ENCODE results near the gene SUPT5H. TPM values are rescaled to one million over a fixed set of nuclear protein-coding genes. Genes with fewer than 3 reads are reported as not detected.
A peak's percentile ranks its signal among the peaks of the same experiment; 100 is the strongest.

The SUPT5H gene
- total and polyA plus RNA-seq, 2 of the 13 experiments (the other 11 are each of a cell fraction or from before 2014, with no cell fraction given): 48.2 to 51.7 TPM

DNA sequence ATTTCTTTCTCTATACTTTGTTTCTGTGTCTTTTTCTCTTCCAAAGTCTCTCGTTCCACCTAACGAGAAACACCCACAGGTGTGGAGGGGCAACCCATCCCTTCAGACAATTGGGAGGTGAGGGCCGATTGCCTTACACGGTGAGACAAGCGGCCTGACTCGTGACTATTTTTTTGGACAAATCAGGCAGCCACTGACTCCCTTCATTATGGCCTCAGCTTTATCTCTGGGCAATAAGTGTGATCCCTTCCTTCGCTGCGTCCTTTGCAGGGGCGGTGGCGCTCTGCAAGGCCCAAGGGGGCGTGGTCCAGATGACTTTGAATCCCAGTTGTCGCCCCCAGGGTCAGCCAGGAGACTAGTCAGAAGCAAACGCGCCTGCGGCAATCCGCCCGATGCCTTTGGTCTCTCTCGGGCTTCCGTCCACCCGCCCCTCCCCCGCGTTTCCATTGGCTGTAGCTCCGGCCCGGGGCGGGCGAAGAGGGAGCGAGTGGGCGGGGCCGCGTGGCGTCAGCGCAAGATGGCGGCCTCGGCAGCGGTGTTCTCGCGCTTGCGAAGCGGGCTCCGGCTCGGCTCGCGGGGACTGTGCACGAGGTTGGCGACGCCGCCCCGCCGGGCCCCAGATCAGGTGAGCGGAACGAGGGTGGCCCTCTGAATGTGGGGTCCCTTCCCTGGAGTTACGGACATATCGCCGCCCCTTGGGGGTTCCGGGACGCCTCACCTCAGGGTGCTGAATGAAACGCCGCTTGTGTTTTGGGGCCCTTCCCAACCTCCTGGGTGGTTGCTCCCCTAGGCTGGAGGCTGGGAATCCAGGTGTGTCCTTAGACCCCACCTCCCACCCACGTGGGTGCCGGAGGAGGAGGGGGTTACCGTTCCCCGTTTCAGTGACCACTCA lies 35.2 kb downstream of the SUPT5H start, which contains the start of gene TIMM50 (continued):
- TF ChIP-seq PRPF4 (IDR thresholded peaks at IDR 0.05; ENCODE audit: low read depth, low read length, poor library complexity, severe bottlenecking) (no peak), ZNF598 (CRISPR knock-in tag; IDR thresholded peaks at IDR 0.05; ENCODE audit: borderline replicate concordance) (no peak; the same call in 1 of the 2 replicates), ZBTB3 (CRISPR knock-in tag; IDR thresholded peaks at IDR 0.05; ENCODE audit: borderline replicate concordance, low read depth) (no peak), MIXL1 (CRISPR knock-in tag; IDR thresholded peaks at IDR 0.05) (0 out of 2 replicates have a peak, but pooled peaks have one; percentile 52), ZNF780A (CRISPR knock-in tag; IDR thresholded peaks at IDR 0.05) (no peak), ZNF232 (CRISPR knock-in tag; IDR thresholded peaks at IDR 0.05; ENCODE audit: borderline replicate concordance) (no peak), MTF2 (CRISPR knock-in tag; IDR thresholded peaks at IDR 0.05; ENCODE audit: borderline replicate concordance) (0 out of 2 replicates have a peak, but pooled peaks have one; percentile 12), NR2F1 (CRISPR knock-in tag; IDR thresholded peaks at IDR 0.05) (peak; percentile 34 to 61; a peak in 2 of 4 replicates), EZH2 (conservative IDR thresholded peaks at IDR 0.05; ENCODE audit: low read depth, low read length) (no peak), CEBPG (CRISPR knock-in tag; IDR thresholded peaks at IDR 0.05) (peak; percentile 62), NPAS2 (CRISPR knock-in tag; IDR thresholded peaks at IDR 0.05; ENCODE audit: borderline replicate concordance) (no peak), ARNT (IDR thresholded peaks at IDR 0.05) (no peak), ZNF615 (CRISPR knock-in tag; IDR thresholded peaks at IDR 0.05; ENCODE audit: borderline replicate concordance) (no peak), REXO4 (CRISPR knock-in tag; IDR thresholded peaks at IDR 0.05; ENCODE audit: borderline replicate concordance) (no peak), ZNF30 (CRISPR knock-in tag; IDR thresholded peaks at IDR 0.05) (peak; percentile 77; the same call in 1 of the 2 replicates), NKX3-1 (CRISPR knock-in tag; IDR thresholded peaks at IDR 0.05) (no peak), ZNF841 (CRISPR knock-in tag; IDR thresholded peaks at IDR 0.05; ENCODE audit: borderline replicate concordance) (no peak), ZNF558 (CRISPR knock-in tag; IDR thresholded peaks at IDR 0.05; ENCODE audit: borderline replicate concordance) (no peak)
- TF ChIP-seq, protein P1, sequence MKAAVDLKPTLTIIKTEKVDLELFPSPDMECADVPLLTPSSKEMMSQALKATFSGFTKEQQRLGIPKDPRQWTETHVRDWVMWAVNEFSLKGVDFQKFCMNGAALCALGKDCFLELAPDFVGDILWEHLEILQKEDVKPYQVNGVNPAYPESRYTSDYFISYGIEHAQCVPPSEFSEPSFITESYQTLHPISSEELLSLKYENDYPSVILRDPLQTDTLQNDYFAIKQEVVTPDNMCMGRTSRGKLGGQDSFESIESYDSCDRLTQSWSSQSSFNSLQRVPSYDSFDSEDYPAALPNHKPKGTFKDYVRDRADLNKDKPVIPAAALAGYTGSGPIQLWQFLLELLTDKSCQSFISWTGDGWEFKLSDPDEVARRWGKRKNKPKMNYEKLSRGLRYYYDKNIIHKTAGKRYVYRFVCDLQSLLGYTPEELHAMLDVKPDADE (CRISPR knock-in tag; IDR thresholded peaks at IDR 0.05): no peak
- TF ChIP-seq, protein P2, sequence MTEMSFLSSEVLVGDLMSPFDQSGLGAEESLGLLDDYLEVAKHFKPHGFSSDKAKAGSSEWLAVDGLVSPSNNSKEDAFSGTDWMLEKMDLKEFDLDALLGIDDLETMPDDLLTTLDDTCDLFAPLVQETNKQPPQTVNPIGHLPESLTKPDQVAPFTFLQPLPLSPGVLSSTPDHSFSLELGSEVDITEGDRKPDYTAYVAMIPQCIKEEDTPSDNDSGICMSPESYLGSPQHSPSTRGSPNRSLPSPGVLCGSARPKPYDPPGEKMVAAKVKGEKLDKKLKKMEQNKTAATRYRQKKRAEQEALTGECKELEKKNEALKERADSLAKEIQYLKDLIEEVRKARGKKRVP (CRISPR knock-in tag; IDR thresholded peaks at IDR 0.05): peak in 1 of 2 experiments; percentile 79; a peak in 2 of 4 replicates
- TF ChIP-seq, protein P3, sequence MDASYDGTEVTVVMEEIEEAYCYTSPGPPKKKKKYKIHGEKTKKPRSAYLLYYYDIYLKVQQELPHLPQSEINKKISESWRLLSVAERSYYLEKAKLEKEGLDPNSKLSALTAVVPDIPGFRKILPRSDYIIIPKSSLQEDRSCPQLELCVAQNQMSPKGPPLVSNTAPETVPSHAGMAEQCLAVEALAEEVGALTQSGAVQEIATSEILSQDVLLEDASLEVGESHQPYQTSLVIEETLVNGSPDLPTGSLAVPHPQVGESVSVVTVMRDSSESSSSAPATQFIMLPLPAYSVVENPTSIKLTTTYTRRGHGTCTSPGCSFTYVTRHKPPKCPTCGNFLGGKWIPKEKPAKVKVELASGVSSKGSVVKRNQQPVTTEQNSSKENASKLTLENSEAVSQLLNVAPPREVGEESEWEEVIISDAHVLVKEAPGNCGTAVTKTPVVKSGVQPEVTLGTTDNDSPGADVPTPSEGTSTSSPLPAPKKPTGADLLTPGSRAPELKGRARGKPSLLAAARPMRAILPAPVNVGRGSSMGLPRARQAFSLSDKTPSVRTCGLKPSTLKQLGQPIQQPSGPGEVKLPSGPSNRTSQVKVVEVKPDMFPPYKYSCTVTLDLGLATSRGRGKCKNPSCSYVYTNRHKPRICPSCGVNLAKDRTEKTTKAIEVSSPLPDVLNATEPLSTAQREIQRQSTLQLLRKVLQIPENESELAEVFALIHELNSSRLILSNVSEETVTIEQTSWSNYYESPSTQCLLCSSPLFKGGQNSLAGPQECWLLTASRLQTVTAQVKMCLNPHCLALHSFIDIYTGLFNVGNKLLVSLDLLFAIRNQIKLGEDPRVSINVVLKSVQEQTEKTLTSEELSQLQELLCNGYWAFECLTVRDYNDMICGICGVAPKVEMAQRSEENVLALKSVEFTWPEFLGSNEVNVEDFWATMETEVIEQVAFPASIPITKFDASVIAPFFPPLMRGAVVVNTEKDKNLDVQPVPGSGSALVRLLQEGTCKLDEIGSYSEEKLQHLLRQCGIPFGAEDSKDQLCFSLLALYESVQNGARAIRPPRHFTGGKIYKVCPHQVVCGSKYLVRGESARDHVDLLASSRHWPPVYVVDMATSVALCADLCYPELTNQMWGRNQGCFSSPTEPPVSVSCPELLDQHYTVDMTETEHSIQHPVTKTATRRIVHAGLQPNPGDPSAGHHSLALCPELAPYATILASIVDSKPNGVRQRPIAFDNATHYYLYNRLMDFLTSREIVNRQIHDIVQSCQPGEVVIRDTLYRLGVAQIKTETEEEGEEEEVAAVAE (CRISPR knock-in tag; IDR thresholded peaks at IDR 0.05; ENCODE audit: borderline replicate concordance): 0 out of 2 replicates have a peak, but pooled peaks have one; percentile 13
